Right lobe of liver (tissue), 6 donors: ENCODE results near the gene GAN. TPM values are rescaled to one million over a fixed set of nuclear protein-coding genes. Genes with fewer than 3 reads are reported as not detected.

ENCODE experiments used
- ATAC-seq, 4 donors: fragments of 200-7000 bp; cut with Tn5 transposase; one replicate each; pipeline ENCODE4 v1.9.1; 2020; ENCODE audit warnings: mild to moderate bottlenecking in 4 of 4, moderate library complexity in 4 of 4
- DNase-seq, 3 donors: peaks; one replicate each; pipeline ENCODE4 v3.0.0-alpha.2; 2020
- H3K27ac ChIP-seq, 3 donors: fragments of 200-600 bp; one replicate each; pipeline ENCODE4 v1.8.0; 2022
- H3K27me3 ChIP-seq, 2 donors: fragments of 200-600 bp; one replicate each; pipeline ENCODE4 v1.8.0; 2022
- H3K36me3 ChIP-seq, 4 donors: fragments of 200-600 bp; sonication (generic) in 1 of 4; one replicate each; pipeline versions ENCODE4 v1.5.1 to v1.8.0; 2017 to 2022; ENCODE audit warnings: control low read depth in 1 of 4
- H3K4me1 ChIP-seq, 4 donors: fragments of 200-600 bp; sonication (generic) in 1 of 4; one replicate each; pipeline versions ENCODE4 v1.5.1 to v1.8.0; 2017 to 2022; ENCODE audit warnings: control low read depth in 1 of 4
- H3K4me3 ChIP-seq, 3 donors: fragments of 200-600 bp; one replicate each; pipeline ENCODE4 v1.8.0; 2022
- H3K9me3 ChIP-seq, 4 donors: fragments of 200-600 bp; sonication (generic) in 1 of 4; one replicate each; pipeline versions ENCODE4 v1.5.1 to v1.8.0; 2017 to 2022; ENCODE audit warnings: control low read depth in 1 of 4
- CTCF ChIP-seq, 4 donors: fragments of 200-600 bp in 3 of 4; fragments of 450-650 bp in 1 of 4; IDR thresholded peaks; one replicate each; pipeline versions ENCODE4 v1.5.1 to v1.8.0; 2016 to 2022; ENCODE audit warnings: antibody characterized with exemption in 4 of 4, mild to moderate bottlenecking in 2 of 4
- POLR2A ChIP-seq: fragments of 450-650 bp; IDR thresholded peaks from one replicate; pipeline ENCODE4 v1.6.1; 2017; ENCODE audit warnings: antibody characterized with exemption, mild to moderate bottlenecking
- WGBS: methylation state at CpG from one replicate; pipeline ENCODE4 v1.1.6; 2018; ENCODE audit warnings: low coverage, low lambda C conversion rate; ENCODE audit not compliant: insufficient coverage; ENCODE audit errors: missing lambda C conversion rate; 5-methylcytosine and 5-hydroxymethylcytosine counted together
- intact Hi-C, 2 donors: fragments of 100-400 bp; cut with DNase I; formaldehyde crosslinking; loops; one replicate each; pipeline versions ENCODE4 v1.11.2 to v1.14.1; 2022
- total RNA-seq, 6 experiments: library from RNA; depleted of rRNA in 2 of 6; stranded (reverse); fragments of >200 nt in 2 of 6; fragmentation: NEBNext Ultra II Directional in 3 of 6; extraction: Animal tissue kit (Norgen Biotek cat#: 25700) in 3 of 6; gene quantifications; one replicate each; pipeline versions ENCODE4 v1.1.0 to v1.2.4, GENCODE V29; 2016 to 2023
- donor health status: DM: no; HTN: yes; CAD: no.
- donor health status: DM: no; HTN: no; CAD: no.
- donor health status: DM: no; HTN: no; CAD: no.
- donor health status: DM: no; HTN: yes; CAD: no.
- donor health status: DM: no; HTN: yes; CAD: no.

Gene GAN
- total RNA-seq, 6 experiments from 2014 or later, result 2.2 to 4.1 (median 3.4) TPM

GRCh38 chr16:81349608-81350305 lies 35.0 kb downstream of the GAN start:
- Histone ChIP-seq H3K9me3 (peaks cover 0 to 16% (median 3%) of the 10 kb centered on the region in 4 donors), H3K27me3 (no peaks in the 10 kb centered on the region), H3K4me3 (no peak overlapping the region), H3K4me1 (no peaks in the 10 kb centered on the region), H3K27ac (no peak overlapping the region), H3K36me3 (no peaks in the 10 kb centered on the region)
- ATAC-seq (no peak), DNase-seq (no peak)
- TF ChIP-seq CTCF (IDR thresholded peaks at IDR 0.05) (no peak), POLR2A (no peak)
- intact Hi-C loops, result no loop called here
- 78% methylated on average over 4 of the region's 4 CpGs for WGBS

DNA sequence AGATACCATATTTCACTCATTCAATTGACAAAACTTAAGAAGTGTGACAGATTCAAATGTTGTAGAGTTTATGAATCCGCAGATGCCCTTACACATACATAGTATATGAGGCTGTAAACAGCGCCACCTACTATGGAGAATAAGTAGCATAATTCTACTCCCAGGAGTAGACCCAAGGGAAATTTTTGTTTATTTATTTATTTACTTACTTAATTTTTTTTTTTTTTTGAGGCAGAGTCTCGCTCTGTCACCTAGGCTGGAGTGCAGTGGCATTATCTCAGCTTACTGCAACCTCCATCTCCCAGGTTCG lies 35.5 kb downstream of the GAN start:
- 97% methylated on average over 4 of the region's 4 CpGs for WGBS
- no peaks in the 10 kb centered on the region for H3K27me3 ChIP-seq

GRCh38 chr16:81353895-81354294 lies 39.1 kb downstream of the GAN start:
- no peaks in the 10 kb centered on the region for H3K27me3 ChIP-seq
- WGBS, result 93% methylated on average over 1 of the region's 3 CpGs
- intact Hi-C loops, result no loop called here
- H3K4me3 ChIP-seq, result no peak overlapping the region
- DNase-seq (no peak), ATAC-seq (no peak)
- no peaks in the 10 kb centered on the region for H3K9me3 ChIP-seq
- H3K27ac ChIP-seq, result no peak overlapping the region
- no peak for TF ChIP-seq CTCF (IDR thresholded peaks at IDR 0.05)
- TF ChIP-seq POLR2A, result no peak
- H3K4me1 ChIP-seq, result no peaks in the 10 kb centered on the region
- peaks cover 0 to 12% (median 0%) of the 10 kb centered on the region in 4 donors for H3K36me3 ChIP-seq

More for the DNA sequence above, 35.5 kb downstream of the GAN start:
- H3K4me3 ChIP-seq, result no peak overlapping the region
- H3K27ac ChIP-seq, result no peak overlapping the region
- no peaks in the 10 kb centered on the region for H3K4me1 ChIP-seq
- H3K36me3 ChIP-seq, result no peaks in the 10 kb centered on the region
- no peak for DNase-seq
- TF ChIP-seq POLR2A, result no peak
- TF ChIP-seq CTCF (IDR thresholded peaks at IDR 0.05), result no peak
- peaks cover 0 to 14% (median 3%) of the 10 kb centered on the region in 4 donors for H3K9me3 ChIP-seq
- no peak for ATAC-seq
- intact Hi-C loops, result no loop called here

DNA sequence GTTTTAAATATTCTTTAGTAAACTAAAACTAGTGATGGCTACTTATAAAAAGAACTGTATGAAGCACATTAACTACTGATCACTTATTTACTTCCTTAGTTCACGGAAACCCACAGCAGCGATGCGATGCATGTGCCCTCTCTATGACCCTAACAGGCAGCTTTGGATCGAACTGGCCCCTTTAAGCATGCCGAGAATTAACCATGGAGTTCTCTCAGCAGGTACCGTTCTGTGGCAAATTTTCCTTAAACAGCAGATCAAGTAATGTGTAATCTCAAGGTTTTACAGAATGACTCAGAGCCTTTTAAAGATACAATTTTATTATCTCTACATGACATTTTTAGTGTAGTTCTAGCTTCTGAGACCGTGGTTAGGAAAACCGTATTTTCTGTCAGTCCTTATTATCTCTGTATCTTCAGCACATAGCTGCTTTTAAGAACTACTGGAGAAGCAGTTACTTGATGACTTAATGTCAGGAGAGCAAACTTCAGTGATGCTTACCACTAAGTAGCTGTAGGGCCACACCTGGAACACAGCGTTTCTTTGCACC lies 43.0 kb downstream of the GAN start:
- DNase-seq (no peak), ATAC-seq (no peak)
- 91% methylated on average over 8 of the region's 9 CpGs for WGBS
- Histone ChIP-seq H3K4me3 (no peak overlapping the region), H3K4me1 (no peaks in the 10 kb centered on the region), H3K27ac (no peak overlapping the region), H3K9me3 (no peaks in the 10 kb centered on the region), H3K27me3 (no peaks in the 10 kb centered on the region), H3K36me3 (peaks cover 0 to 12% (median 0%) of the 10 kb centered on the region in 4 donors)
- intact Hi-C loops, result no loop called here
- no peak for TF ChIP-seq CTCF (IDR thresholded peaks at IDR 0.05)
- no peak for TF ChIP-seq POLR2A
